ENCODE measurements around the gene PWP2.
A peak's percentile ranks its signal among the peaks of the same experiment; 100 is the strongest.
"Not testable (repeated sequence)": the region's sequence is repeated elsewhere in the genome, so short reads cannot be mapped to it uniquely, and the experiment has no call there.

Gene PWP2

DNA sequence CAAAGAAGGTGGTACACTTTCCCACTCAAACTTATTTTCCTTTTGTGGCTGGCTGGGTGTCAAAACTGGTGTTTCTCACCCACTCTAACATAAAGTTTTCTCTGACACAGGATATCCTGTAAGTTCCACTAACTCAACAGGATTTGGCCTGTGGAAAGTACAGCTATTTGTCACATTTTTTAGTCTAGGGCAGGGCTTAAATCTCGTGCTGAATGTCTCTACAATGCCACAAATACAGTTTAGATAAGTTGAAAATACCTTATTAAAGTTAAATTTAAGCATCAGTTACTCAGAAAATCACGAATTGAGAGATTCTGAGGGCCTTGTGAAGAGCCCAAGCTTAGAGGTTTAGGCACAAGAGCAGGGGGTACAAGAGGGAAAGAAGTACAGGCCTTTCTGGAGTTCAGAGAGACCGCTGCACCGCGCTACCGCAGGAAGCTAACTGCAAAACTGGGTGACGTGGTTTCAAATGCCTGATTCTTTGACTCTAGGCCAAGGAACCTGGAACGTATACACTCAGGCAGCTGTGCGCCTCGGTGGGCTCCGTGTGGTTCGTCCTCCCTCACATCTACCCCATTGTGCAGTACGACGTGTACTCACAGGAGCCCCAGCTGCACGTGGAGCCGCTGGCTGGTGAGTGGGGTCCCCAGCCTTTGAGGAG, 23.4 kb upstream of the PWP2 start:
- peak; percentile 66 for DNase-seq (ENCODE audit: low spot score)

DNA sequence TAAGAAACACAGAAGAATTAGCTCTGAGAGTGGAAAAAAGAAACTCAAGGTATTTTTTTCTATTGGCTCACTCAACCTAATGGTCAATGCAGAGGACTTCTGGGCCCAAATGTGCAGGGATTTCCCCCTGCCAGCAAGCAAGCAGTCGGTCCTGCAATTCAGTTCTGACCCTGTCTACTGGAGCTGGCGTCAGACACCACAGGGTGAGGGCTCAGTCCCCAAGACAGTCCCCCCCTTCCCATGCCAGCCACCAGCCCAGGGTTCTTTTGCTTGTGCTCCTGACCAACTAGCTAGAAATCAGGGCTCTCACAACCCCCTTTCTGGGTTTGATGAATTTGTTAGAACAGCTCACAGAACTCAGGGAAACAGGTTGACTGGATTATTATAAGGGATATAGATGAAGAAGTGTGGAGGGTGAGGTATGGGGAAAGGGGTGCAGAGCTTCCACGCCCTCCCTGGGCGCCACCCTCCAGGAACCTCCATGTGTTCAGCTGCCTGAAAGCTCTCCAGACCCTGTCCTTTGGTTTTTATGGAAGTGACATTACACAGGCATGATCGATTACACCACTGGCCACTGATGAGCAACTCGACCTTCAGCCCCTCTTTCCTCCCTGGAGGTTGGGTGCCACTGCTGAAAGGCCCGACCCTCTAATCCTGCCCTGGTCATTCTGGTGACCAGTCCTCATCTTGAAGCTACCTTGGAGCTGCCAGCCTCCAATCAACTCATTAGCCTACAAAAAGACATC, 22.5 kb upstream of the PWP2 start:
- no peak for DNase-seq (ENCODE audit: low spot score)

DNA sequence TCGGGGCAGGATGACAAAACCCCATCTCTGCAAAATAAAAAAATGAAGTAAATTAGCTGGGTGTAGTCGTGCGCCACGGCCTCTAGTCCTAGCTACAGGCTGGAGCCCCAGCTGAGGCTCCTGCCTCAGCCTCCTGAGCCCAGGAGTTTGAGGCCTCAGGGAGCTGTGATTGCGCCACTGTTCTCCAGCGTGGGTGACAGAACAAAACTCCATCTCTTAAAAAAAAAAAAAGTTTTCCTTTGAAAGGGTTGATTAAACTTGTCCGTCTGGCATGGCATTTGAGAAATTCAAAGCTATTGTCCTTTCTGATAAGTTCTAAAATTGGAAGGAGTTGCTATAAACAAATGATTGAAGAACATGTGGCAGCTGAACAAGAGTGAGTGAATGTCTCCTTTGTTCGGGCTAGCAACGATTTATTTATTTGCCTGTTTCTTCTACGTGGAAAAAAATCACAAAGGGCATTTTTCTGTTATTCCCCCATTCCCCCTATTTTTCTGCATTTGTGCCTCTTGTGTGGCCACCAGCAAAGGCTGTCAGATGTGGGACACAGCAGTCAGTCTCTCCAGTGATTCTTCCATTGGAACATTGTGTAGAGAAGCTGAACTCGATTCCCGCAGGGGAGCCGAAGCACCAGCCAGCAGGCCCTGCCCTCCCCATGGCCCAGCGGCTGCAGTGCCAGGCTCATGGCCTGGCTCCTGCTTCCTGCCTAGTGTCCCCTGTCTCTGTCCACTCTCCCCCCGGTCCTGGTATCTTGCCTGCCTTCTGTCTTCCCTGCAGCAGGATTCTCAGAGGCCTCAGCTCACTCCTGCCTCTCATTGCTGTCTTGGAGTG, 21.5 kb upstream of the PWP2 start:
- DNase-seq (ENCODE audit: low spot score), result no peak

DNA sequence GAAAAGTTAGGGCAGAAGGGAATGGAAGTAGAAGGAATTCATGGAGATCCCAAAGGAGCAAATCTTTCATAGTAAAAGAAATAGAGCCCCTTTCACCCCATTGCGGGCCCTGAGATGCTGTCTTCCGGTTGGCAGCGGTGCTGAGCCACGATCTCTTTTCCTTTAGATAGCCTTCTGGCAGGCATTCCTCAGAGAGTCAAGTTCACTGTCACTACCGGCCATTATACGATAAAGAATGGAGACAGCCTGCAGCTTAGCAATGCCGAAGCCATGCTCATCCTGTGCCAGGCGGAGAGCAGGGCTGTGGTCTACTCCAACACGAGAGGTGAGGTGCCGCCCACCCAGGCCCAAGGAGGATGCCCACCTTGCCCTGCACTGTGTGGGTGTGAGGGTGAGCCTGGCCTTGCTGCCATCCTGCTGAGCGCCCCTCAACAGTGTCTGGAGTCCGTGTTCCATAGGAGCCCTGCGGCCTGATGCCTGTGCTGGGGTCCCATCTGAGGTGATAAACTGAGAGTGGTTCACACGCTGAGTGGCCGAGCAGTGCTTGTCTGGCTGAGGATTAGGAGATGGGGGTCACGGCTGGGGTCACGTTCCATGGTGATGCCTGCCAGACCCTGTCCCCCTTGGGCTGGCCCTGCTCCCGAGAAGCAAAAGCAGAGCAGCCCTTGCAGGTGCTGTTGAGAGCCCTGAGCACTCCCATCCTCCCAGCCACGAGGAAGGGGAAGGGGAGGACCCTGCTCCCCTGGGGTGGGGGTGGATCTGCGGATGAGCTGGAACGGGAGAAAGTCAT, 20.4 kb upstream of the PWP2 start:
- DNase-seq (ENCODE audit: low spot score), result no peak

DNA sequence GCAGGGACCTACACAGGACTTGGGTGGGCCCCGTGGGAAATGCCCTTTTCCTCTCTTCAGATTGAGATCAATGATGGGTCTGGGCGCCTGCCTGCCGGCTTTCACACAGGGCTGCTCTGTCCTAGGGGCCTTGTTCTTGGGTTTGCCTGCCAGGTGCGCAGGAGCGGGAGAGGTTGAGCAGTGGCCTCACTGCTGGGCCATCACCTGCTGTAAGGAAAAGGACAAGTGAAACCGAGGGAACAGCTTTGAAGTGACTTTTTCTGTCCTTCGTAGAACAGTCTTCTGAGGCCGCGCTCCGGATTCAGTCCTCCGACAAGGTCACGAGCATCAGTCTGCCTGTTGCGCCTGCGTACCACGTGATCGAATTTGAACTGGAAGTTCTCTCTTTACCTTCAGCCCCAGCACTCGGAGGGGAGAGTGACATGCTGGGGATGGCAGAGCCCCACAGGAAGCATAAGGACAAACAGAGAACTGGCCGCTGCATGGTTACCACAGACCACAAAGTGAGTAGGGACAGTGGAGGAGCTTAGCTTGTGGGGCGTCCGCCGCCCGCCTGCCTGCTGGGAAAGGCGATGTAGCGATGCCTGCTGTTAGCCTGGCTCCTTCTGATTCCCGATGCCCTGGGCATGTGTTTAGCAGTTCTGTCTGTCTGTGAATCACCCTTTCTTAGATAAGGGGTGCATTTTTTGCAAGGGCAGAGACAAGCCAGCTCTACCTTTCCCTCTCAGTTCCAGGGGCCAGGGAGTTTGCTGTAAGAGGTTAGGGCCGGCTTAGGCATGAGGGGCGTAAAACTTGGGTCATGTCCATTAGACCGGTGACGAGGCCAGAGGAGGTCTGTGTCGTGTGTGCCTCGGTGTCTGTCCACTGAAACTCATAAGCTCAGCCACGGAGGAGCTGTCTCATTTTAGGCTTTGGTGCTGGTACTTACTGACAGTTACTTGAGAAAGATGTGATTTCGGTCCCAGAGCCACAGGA, 19.5 kb upstream of the PWP2 start:
- DNase-seq (ENCODE audit: low spot score), result no peak

DNA sequence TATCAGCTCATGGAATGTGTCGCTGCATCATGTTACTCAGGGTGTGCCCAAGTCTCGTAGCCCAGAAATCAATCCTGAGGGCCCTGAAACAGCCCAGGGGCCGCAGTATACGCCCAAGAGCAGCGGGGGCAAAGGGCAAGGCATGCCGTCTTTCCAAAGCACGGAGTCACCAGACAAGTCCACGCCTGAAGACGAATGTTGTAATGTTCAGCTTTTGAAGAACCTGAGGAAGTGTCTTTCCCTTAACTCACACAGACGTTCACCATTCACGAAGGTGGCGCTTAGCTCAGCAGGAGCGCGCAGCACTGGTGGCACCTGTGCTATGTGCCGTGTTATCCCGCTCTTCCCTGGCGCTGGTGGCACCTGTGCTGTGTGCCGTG, 18.8 kb upstream of the PWP2 start:
- DNase-seq (ENCODE audit: low spot score), result no peak

DNA sequence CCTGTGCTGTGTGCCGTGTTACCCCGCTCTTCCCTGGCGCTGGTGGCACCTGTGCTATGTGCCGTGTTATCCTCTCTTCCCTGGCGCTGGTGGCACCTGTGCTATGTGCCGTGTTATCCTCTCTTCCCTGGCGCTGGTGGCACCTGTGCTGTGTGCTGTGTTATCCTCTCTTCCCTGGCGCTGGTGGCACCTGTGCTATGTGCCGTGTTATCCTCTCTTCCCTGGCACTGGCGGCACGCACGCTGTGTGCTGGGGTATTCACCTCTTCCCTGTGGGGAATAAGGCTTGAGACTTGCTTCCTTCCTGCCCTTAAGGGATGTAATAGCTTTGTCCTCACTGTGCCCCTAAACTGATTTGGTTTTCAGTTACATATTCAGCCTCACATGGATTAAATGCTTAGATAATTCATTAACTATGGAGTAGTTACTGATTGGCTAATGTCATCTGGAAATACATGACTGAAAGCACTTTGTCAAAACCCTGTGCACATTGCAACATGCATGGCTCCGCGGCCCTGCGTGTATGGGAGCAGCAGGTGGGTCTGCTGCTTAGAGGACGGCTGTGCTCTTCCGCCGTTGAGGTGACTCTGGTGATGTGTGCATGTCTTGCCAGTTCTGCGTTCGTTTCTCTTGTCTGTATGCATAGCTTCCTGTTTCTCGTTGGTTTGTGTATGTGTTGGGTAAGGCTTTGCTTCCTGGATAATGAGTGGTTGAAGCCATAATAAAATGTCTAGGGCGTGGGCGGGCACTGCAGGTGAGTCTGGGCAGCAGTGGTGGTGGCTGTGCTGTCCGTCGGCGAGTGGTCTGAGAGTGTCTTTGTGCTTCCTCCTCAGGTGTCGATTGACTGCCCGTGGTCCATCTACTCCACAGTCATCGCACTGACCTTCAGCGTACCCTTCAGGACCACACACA, 17.9 kb upstream of the PWP2 start:
- DNase-seq (ENCODE audit: low spot score), result no peak

DNA sequence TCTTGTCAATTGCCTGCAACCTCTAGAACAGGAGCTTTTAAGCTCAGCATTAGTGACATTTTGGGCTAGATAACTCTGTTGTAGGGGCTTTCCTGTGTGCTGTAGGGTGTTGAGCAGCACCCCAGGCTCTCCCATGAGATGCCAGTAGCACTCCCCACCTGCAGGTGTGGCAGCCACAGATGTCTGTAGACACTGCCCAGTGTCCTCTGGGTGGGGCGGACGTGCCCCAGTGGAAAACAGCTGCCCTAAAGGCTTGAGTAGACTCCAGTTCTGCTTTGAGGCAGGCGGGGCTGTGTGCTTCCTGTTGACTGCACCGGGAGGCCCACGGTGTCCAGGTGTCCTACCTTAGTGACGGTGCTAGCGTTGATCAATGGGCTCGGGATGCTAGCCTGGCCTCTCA, 16.9 kb upstream of the PWP2 start:
- no peak for DNase-seq (ENCODE audit: low spot score)

DNA sequence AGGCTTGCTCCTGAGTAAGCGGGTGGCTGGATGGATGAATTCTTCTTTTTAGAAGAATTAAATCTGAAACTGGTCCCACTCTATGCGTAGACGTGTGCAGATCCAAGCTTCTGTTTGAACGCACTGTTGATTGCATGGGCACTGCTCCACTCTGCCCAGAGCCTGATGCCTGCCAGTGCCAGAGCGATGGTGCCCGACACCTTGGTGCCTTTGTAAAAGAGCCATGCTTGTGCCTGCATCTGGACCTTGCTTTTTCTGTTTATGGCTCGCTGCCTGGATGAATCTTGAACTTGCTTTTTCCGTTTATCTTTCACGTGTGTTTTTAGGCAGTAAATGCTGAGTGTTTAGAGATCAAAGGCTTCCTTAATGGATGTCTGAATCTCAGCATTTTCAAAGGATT, 15.0 kb upstream of the PWP2 start:
- DNase-seq (ENCODE audit: low spot score), result no peak

DNA sequence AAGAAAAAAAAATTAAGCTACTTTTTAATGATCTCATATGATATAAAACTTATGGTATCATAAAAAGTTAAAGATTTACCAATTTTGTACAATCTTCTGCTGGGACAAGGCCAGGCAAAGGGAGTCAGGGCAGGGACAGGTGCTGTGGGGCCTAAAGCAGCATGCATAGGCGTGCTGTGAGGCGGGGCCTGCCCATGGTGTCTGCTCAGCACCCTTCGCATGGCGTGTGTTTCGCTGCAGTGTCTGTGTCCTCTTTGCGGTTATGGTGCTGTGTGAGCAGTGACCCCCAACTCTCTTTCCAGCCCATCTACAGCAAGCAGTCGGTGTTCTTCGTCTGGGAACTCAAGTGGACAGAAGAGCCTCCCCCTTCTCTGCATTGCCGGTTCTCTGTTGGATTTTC, 13.4 kb upstream of the PWP2 start:
- no peak for DNase-seq (ENCODE audit: low spot score)

DNA sequence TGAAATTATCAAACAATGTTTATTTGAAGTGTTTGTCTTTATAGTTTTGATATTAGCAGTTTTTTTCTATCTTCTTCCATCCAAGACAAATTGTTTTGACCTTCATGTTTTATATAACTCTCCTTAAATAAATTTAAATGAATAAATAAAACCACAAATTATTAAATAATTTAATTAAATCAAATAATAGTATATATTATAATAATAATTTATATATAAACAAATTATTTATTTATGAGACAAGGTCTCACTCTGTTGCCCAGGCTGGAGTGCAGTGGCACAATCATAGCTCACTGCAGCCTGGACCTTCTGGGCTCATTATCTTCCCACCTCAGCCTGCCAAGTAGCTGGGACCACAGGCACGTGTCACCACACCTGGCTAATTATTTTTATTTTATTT, 12.4 kb upstream of the PWP2 start:
- no peak for DNase-seq (ENCODE audit: low spot score)

DNA sequence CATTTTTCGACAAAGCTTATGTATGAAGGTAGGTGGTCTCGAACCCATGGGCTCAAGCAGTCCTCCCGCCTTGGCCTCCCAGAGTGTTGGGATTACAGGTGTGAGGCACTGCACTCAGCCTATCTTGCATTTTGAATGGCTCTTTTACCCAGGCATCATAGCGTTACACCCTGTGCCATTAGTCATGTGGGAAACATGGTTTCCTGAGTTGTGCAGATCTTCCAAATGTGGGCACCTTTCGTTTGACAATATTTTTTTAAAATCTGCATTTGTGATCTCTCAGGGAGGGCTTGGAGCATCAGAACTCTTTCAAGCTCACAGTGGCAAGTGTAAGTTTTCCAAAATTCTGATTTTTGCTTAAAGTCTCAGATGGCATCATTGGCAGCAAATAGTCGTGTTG, 8.7 kb upstream of the PWP2 start:
- DNase-seq (ENCODE audit: low spot score), result not testable (repeated sequence)

DNA sequence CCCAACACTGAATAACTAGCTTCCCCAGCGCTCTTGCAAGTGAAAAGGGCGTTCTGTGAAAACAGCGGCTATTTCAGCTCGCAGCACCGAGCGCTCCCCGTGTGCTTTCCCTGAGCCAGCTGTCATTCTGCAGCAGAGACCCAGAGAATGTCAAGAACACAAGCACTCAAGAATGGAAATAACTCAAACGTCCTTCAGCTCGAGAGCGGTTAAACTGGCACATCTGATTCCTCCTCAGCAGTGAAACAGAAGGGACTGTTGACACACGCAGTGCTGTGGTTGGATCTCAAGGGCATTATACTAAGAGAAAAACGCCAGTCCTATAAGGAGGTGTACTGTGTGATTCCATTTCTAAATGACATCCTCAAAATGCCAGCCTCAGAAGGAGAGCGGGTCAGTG, 8.2 kb upstream of the PWP2 start:
- DNase-seq (ENCODE audit: low spot score), result not testable (repeated sequence)

DNA sequence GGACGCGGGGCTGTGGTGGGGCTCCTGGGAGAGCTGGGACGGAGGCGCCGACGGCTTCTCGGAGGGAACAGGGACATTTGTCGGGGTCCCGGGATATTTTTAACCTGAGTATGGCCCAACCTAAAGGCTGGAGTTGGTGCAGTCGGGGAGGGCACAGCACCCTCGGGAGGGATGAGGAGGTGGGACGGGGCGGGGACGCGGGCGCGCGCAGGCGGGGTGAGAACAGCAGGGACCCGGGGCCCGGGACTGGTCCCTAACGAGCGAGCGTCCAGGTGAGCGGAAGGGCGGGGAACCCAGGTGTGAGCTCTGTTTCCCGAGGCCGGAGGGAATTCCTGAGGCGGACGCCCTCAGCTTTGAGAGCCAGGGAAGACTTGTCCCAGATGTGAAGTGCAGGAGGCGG, 390 bp downstream of the PWP2 start:
- not testable (repeated sequence) for DNase-seq (ENCODE audit: low spot score)

DNA sequence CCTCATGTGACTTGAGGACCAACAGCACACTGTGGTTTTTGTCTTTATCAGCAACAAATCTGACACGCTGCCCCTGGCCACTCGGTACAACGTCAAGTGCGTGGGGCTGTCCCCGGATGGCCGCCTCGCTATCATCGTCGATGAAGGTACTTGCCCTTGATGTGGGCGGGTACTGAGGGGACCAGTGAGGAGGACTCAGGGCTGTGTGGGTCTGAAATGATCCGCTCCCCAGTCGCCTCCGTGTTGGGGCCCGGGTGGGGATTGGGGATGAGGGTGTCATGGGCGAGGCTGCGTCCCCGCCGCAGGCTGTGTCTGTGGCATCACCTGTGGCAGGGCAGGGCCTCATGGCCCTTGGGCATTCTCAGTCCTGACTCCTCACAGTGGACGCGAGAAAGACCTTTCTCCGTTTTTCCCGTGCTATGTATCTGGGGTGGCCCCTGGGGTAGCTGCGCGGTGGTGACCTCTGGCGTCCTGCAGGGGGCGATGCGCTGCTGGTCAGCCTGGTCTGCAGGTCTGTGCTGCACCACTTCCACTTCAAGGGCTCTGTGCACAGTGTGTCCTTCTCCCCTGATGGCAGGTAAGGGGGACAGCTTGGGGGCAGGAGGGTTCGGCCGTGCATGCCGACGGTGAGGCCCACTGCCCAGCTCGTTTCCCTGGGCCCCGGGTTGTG, 6.6 kb downstream of the PWP2 start:
- DNase-seq (ENCODE audit: low spot score), result not testable (repeated sequence)

DNA sequence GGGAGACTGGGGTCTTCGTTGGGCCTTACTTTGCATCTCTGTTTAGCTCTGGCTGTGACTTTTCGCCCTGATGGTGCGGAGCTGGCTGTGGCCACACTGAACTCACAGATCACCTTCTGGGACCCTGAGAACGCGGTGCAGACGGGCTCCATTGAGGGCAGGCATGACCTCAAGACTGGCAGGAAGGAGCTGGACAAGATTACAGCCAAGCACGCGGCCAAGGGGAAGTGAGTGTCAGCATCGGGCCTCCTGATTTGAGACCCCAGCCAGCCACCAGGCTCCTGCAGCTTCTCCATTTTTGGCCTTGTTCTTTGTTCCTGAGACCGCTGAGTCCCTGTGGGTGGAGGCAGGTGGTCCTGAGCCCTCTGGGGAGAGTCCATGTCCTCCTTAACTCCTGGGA, 14.9 kb downstream of the PWP2 start:
- not testable (repeated sequence) for DNase-seq (ENCODE audit: low spot score)

DNA sequence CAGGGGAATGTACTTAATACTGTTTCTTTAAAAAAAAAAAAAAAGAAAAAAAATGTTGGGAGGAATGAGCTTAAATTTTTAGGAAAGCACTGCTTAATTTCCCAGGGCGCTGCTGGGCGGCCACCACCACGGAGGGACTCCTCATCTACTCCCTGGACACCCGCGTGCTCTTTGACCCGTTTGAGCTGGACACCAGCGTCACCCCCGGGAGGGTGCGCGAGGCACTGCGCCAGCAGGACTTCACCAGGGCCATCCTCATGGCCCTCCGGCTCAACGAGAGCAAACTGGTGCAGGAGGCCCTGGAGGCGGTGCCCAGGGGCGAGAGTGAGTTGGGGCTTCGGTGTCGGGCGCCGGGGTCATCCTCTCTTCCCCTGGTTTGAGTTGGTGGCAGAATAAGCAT, 20.6 kb downstream of the PWP2 start:
- DNase-seq (ENCODE audit: low spot score), result not testable (repeated sequence)

DNA sequence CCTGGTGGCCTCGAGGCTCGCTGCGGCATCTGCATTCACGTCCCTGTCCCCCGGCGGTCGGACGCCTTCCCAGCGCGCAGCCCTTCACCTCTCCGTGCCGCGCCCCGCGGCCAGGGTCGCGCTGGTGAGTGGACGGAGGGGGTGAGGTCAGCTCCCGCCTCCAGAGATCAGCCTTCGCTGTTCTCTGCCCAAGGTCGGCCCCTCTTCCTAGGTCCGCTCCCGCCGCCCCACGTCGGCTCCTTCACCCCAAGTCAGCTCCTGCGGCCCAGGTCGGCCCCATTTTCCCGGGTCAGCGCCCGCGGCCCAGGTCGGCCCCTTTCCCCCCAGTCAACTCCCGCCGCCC, 26.5 kb downstream of the PWP2 start:
- DNase-seq (ENCODE audit: low spot score), result not testable (repeated sequence)

DNA sequence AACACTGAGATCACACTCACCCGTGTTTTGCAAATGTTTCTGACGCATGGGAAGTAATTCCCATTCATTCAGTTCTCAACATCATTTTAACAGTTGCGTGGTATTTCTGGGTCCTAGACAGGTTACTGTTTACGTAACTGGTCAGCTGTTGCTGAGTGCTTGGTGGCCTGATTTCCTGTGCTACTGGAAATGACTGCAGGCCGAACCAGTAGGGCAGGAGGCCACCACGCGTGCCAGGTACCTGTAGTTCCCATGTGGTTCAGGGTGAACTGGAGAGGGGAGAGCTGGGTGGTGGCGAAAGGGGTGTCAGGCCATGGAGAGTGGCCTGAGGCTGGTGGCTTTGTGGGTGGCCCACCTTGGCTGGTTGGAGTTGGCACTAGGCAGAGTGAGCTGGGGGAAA, 27.5 kb downstream of the PWP2 start:
- not testable (repeated sequence) for DNase-seq (ENCODE audit: low spot score)
